GM12878 (cell line): ENCODE data around the gene F2. TPM values are rescaled to one million over a fixed set of nuclear protein-coding genes. Genes with fewer than 3 reads are reported as not detected.

Experiments
- ATAC-seq: fragments of 200-7000 bp; cut with Tn5 transposase; 3 replicates; pipeline ENCODE4 v1.9.1; 2020; ENCODE audit warnings: mild to moderate bottlenecking, moderate library complexity
- BruUV-seq: library from RNA; stranded (reverse); fragments of 400-500 nt; replicated peaks from 2 replicates; lab custom pipeline; 2021; lab: Mats Ljungman, UMichigan
- CTCF ChIA-PET: fragments of 300-600 bp; sonication (Branson Sonifier 250); formaldehyde crosslinking; extraction: SDS; loops from one replicate; lab custom pipeline; 2021; ENCODE audit warnings: inconsistent platforms; lab: Yijun Ruan, JAX
- POLR2A ChIA-PET: fragments of 350-600 bp; formaldehyde crosslinking; extraction: SDS; loops from one replicate; lab custom pipeline; 2021; ENCODE audit warnings: inconsistent platforms; lab: Charles Lee
- RAD21 ChIA-PET: fragments of 300-600 bp; sonication (Branson Sonifier 250); formaldehyde crosslinking; loops from one replicate; lab custom pipeline; 2023; ENCODE audit warnings: antibody characterized with exemption; ENCODE audit not compliant: unreplicated experiment; lab: Charles Lee
- SMC1A ChIA-PET: fragments of 300-600 bp; sonication (Branson Sonifier 250); formaldehyde crosslinking; loops from one replicate; lab custom pipeline; 2023; ENCODE audit not compliant: unreplicated experiment, uncharacterized antibody; lab: Charles Lee
- DNase-seq: peaks from one replicate; pipeline ENCODE4 v3.0.0-alpha.2; 2011; ENCODE audit warnings: low read depth, low spot score
- FAIRE-seq: peaks from 3 replicates; lab custom pipeline; 2011; peaks lifted over from hg19 to GRCh38; lab: Jason Lieb, UNC
- H2AFZ ChIP-seq: 2 replicates; pipeline ENCODE4 v1.6.0; 2011; ENCODE audit warnings: low read depth, low read length, control low read depth; ENCODE audit not compliant: control insufficient read depth
- H3K27ac ChIP-seq: 2 replicates; pipeline ENCODE4 v1.5.1; 2011; ENCODE audit warnings: control low read depth; ENCODE audit not compliant: control insufficient read depth, insufficient read depth
- H3K27me3 ChIP-seq, 2 experiments: replicated peaks in 1 of 2; 2 replicates each; pipeline versions ENCODE4 v1.6.0 to v1.6.1; 2011; ENCODE audit warnings: low read length in 1 of 2; ENCODE audit not compliant: control insufficient read depth in 2 of 2, insufficient read depth in 2 of 2
- H3K36me3 ChIP-seq, 2 experiments: 2 replicates each; pipeline ENCODE4 v1.5.1; 2011; ENCODE audit warnings: low read length in 1 of 2; ENCODE audit not compliant: control insufficient read depth in 2 of 2, insufficient read depth in 2 of 2
- H3K4me1 ChIP-seq: 2 replicates; pipeline ENCODE4 v1.6.1; 2011; ENCODE audit warnings: mild to moderate bottlenecking, low read length, moderate library complexity, mixed read lengths; ENCODE audit not compliant: control insufficient read depth, insufficient read depth
- H3K4me2 ChIP-seq: 2 replicates; pipeline ENCODE4 v1.6.0; 2011; ENCODE audit warnings: control low read depth; ENCODE audit not compliant: control insufficient read depth, insufficient read depth
- H3K4me3 ChIP-seq: fragments of 200-600 bp; sonication (generic); 2 replicates; pipeline ENCODE4 v1.5.1; 2016
- H3K79me2 ChIP-seq: 2 replicates; pipeline ENCODE4 v1.6.0; 2011; ENCODE audit warnings: low read length; ENCODE audit not compliant: control insufficient read depth, insufficient read depth
- H3K9ac ChIP-seq: 2 replicates; pipeline ENCODE4 v1.8.0; 2011; ENCODE audit warnings: low read length, control low read depth, mixed read lengths; ENCODE audit not compliant: control insufficient read depth, insufficient read depth
- H3K9me3 ChIP-seq: replicated peaks from 3 replicates; pipeline ENCODE4 v1.5.1; 2011; ENCODE audit warnings: mild to moderate bottlenecking, low read length; ENCODE audit not compliant: control insufficient read depth, insufficient read depth
- H4K20me1 ChIP-seq: 2 replicates; pipeline ENCODE4 v1.6.0; 2011; ENCODE audit not compliant: control insufficient read depth, insufficient read depth
- HDGF ChIP-seq: fragments of 450-650 bp; IDR thresholded peaks from 2 replicates; pipeline ENCODE4 v1.6.1; 2016; ENCODE audit warnings: antibody characterized with exemption
- KDM1A ChIP-seq: fragments of 200-600 bp; sonication (generic); IDR thresholded peaks from 2 replicates; pipeline ENCODE4 v1.6.1; 2016; ENCODE audit warnings: borderline replicate concordance
- POLR2AphosphoS2 ChIP-seq: IDR thresholded peaks from 2 replicates; pipeline ENCODE4 v1.6.1; 2011; ENCODE audit warnings: low read depth, mild to moderate bottlenecking, low read length, improper control_type of control experiment, moderate library complexity
- REST ChIP-seq: IDR thresholded peaks from 2 replicates; pipeline ENCODE4 v1.6.1; 2012; ENCODE audit warnings: mild to moderate bottlenecking, low read depth, low read length
- SIX5 ChIP-seq: IDR thresholded peaks from 2 replicates; pipeline ENCODE4 v1.6.1; 2011; ENCODE audit warnings: mild to moderate bottlenecking, low read depth, low read length, moderate library complexity; ENCODE audit not compliant: severe bottlenecking
- SMC3 ChIP-seq: IDR thresholded peaks from 2 replicates; pipeline ENCODE4 v1.6.1; 2011; ENCODE audit warnings: low read length, improper control_type of control experiment, borderline replicate concordance
- SPI1 ChIP-seq: IDR thresholded peaks from 2 replicates; pipeline ENCODE4 v1.6.1; 2011; ENCODE audit warnings: low read depth, mild to moderate bottlenecking, low read length, moderate library complexity, borderline replicate concordance; ENCODE audit not compliant: insufficient read depth
- ZBED1 ChIP-seq: IDR thresholded peaks from 2 replicates; pipeline ENCODE4 v1.6.1; 2016; ENCODE audit warnings: borderline replicate concordance
- ZSCAN29 ChIP-seq: fragments of 450-650 bp; IDR thresholded peaks from 2 replicates; pipeline ENCODE4 v1.6.1; 2017; ENCODE audit warnings: mild to moderate bottlenecking, moderate library complexity
- WGBS: methylation state at CpG from one replicate; pipeline ENCODE4 v1.1.6; 2016; ENCODE audit warnings: low lambda C conversion rate; ENCODE audit not compliant: insufficient replicate concordance, insufficient coverage; ENCODE audit errors: missing lambda C conversion rate; 5-methylcytosine and 5-hydroxymethylcytosine counted together
- in situ Hi-C: fragments of 300-500 bp; cut with MboI; formaldehyde crosslinking; loops from 9 replicates; pipeline ENCODE4 v1.14.3; 2018; ENCODE audit warnings: mixed read lengths
- intact Hi-C: fragments of 100-400 bp; cut with micrococcal nuclease; formaldehyde crosslinking; loops from one replicate; pipeline ENCODE4 v1.14.2; 2022; ENCODE audit not compliant: unreplicated experiment
- polyA plus RNA-seq, 11 experiments: library from polyadenylated mRNA; depleted of rRNA in 4 of 11; unstranded in 6 of 11; stranded (reverse) in 5 of 11; fragments of >200 nt; fragmentation: Nextera tagmentation in 4 of 11; fragmentation: Illumina TruSeq in 1 of 11; extraction: Ambion mirVana in 4 of 11; extraction: Trizol in 1 of 11; gene quantifications; 1 replicate in 1 of 11; 2 replicates in 10 of 11; pipeline versions ENCODE4 v1.2.1 to v1.2.3, GENCODE V29; 2011 to 2016; ENCODE audit warnings: inconsistent platforms in 2 of 11, missing spikeins in 2 of 11, low read depth in 1 of 11
- total RNA-seq, 4 experiments: library from RNA; depleted of rRNA in 3 of 4; stranded (reverse); fragments of >200 nt in 3 of 4; fragmentation: Illumina TruSeq in 1 of 4; extraction: Trizol in 1 of 4; gene quantifications; 2 replicates each; pipeline versions ENCODE4 v1.2.1 to v1.2.3, GENCODE V29; 2013 to 2021
- TF ChIP-seq, protein P1 (sequence below): fragments of 450-650 bp; IDR thresholded peaks from 2 replicates; pipeline ENCODE4 v1.6.1; 2017; ENCODE audit warnings: antibody characterized with exemption, mild to moderate bottlenecking, moderate library complexity
- TF ChIP-seq, protein P2 (sequence below): IDR thresholded peaks from 2 replicates; pipeline ENCODE4 v1.6.1; 2012; ENCODE audit warnings: low read length, inconsistent platforms

Gene F2
- total and polyA plus RNA-seq, 10 of the 15 experiments (the other 5 are each of a cell fraction or from before 2014, with no cell fraction given), result 0.23 to 0.72 TPM; not detected in 8

DNA sequence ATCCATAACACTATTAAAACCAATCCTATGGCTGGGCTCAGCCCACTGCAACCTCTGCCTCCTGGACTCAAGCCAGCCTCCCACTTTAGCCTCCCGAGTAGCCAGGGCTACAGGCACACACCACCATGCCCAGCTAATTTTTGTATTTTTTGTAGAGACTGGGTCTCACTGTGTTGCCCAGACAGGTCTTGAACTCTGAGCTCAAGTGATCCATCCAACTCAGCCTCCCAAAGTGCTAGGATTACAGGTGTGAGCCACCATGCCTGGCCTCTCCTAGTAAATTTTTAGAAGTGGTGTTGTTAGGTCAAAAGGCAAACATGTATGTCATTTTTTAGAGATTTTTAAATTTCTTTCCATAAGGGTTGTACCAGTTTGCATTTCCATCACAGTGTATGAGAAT, 14.2 kb downstream of the F2 start:
- Histone ChIP-seq H3K9me3 (no peaks in the 10 kb centered on the region), H3K27ac (no peak overlapping the region), H3K27me3 (no peaks in the 10 kb centered on the region), H4K20me1 (no peaks in the 10 kb centered on the region), H3K36me3 (no peaks in the 10 kb centered on the region), H2AFZ (no peak overlapping the region), H3K9ac (no peak overlapping the region), H3K4me3 (no peak overlapping the region), H3K79me2 (no peaks in the 10 kb centered on the region), H3K4me2 (no peak overlapping the region), H3K4me1 (no peaks in the 10 kb centered on the region)
- ChIA-PET POLR2A (no interaction called here), RAD21 (no interaction called here), SMC1A (no interaction called here), CTCF (no interaction called here)
- intact Hi-C loops, result no loop called here
- ATAC-seq (no peak), FAIRE-seq (no peak), DNase-seq (no peak)
- no TSS peak for BruUV-seq
- 6% methylated on average over 1 of the region's 1 CpG for WGBS
- TF ChIP-seq ZSCAN29, result no peak
- in situ Hi-C loops, result no loop called here

DNA sequence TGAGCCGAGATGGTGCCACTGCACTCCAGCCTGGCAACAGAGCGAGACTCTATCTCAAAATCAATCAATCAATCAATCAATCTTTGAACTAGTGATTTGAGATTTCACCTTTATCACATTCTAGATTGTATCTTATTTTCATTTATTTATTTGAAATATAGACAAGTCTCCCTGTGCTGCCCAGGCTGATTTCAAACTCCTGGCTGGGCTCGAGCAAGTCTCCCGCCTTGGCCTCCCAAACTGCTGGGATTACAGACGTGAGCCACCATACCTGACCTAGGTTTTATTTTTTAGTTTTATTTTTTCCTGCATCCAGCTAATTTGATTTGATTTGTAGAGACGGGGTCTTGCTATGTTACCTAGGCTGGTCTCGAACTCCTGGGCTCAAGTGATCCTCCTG, 17.1 kb downstream of the F2 start:
- ATAC-seq (no peak), DNase-seq (no peak), FAIRE-seq (no peak)
- Histone ChIP-seq H3K27ac (no peak overlapping the region), H3K79me2 (no peaks in the 10 kb centered on the region), H3K4me2 (no peak overlapping the region), H3K27me3 (no peaks in the 10 kb centered on the region), H3K4me3 (no peak overlapping the region), H3K9me3 (no peaks in the 10 kb centered on the region), H3K4me1 (no peaks in the 10 kb centered on the region), H3K9ac (no peak overlapping the region), H4K20me1 (no peaks in the 10 kb centered on the region), H3K36me3 (peaks cover 0 to 2% of the 10 kb centered on the region in 2 experiments; a peak in 1 of 4 replicates), H2AFZ (no peak overlapping the region)
- ChIA-PET RAD21 (no interaction called here), CTCF (no interaction called here), SMC1A (no interaction called here), POLR2A (no interaction called here)
- no TSS peak for BruUV-seq
- 87% methylated on average over 7 of the region's 7 CpGs for WGBS
- intact Hi-C loops, result no loop called here
- in situ Hi-C loops, result no loop called here
- no peak for TF ChIP-seq SMC3
- no peak for TF ChIP-seq POLR2AphosphoS2
- no peak for TF ChIP-seq HDGF
- TF ChIP-seq, protein P1, sequence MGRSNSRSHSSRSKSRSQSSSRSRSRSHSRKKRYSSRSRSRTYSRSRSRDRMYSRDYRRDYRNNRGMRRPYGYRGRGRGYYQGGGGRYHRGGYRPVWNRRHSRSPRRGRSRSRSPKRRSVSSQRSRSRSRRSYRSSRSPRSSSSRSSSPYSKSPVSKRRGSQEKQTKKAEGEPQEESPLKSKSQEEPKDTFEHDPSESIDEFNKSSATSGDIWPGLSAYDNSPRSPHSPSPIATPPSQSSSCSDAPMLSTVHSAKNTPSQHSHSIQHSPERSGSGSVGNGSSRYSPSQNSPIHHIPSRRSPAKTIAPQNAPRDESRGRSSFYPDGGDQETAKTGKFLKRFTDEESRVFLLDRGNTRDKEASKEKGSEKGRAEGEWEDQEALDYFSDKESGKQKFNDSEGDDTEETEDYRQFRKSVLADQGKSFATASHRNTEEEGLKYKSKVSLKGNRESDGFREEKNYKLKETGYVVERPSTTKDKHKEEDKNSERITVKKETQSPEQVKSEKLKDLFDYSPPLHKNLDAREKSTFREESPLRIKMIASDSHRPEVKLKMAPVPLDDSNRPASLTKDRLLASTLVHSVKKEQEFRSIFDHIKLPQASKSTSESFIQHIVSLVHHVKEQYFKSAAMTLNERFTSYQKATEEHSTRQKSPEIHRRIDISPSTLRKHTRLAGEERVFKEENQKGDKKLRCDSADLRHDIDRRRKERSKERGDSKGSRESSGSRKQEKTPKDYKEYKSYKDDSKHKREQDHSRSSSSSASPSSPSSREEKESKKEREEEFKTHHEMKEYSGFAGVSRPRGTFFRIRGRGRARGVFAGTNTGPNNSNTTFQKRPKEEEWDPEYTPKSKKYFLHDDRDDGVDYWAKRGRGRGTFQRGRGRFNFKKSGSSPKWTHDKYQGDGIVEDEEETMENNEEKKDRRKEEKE, result no peak
- no peak for TF ChIP-seq ZBED1
- TF ChIP-seq, protein P2, sequence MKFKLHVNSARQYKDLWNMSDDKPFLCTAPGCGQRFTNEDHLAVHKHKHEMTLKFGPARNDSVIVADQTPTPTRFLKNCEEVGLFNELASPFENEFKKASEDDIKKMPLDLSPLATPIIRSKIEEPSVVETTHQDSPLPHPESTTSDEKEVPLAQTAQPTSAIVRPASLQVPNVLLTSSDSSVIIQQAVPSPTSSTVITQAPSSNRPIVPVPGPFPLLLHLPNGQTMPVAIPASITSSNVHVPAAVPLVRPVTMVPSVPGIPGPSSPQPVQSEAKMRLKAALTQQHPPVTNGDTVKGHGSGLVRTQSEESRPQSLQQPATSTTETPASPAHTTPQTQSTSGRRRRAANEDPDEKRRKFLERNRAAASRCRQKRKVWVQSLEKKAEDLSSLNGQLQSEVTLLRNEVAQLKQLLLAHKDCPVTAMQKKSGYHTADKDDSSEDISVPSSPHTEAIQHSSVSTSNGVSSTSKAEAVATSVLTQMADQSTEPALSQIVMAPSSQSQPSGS, result no peak
- TF ChIP-seq REST, result no peak
- no peak for TF ChIP-seq KDM1A
- TF ChIP-seq SIX5, result no peak
- TF ChIP-seq SPI1, result no peak
